CD14-positive monocyte (primary cell): ENCODE data around the gene HSPA6. TPM values are rescaled to one million over a fixed set of nuclear protein-coding genes. Genes with fewer than 3 reads are reported as not detected.
"Not testable (repeated sequence)": the region's sequence is repeated elsewhere in the genome, so short reads cannot be mapped to it uniquely, and the experiment has no call there.

Source experiments
- DNase-seq, 3 donors: peaks; one replicate each; pipeline ENCODE4 v3.0.0-alpha.2; 2011 to 2022
- H2AFZ ChIP-seq: 2 replicates; pipeline ENCODE4 v1.6.0; 2012; ENCODE audit warnings: mild to moderate bottlenecking, low read depth, low read length, inconsistent platforms; ENCODE audit not compliant: insufficient read depth, poor library complexity, severe bottlenecking
- H3K27ac ChIP-seq, 2 donors: 1 replicate in 1 of 2; 2 replicates in 1 of 2; pipeline ENCODE4 v1.5.1; 2012 to 2013; ENCODE audit warnings: low read length in 2 of 2, control low read depth in 1 of 2, inconsistent platforms in 1 of 2, low read depth in 1 of 2, mild to moderate bottlenecking in 1 of 2
- H3K27me3 ChIP-seq, 2 donors: one replicate each; pipeline versions ENCODE4 v1.6.0 to v1.6.1; 2011 to 2013; ENCODE audit warnings: low read length in 2 of 2; ENCODE audit not compliant: control insufficient read depth in 2 of 2, insufficient read depth in 2 of 2
- H3K36me3 ChIP-seq, 2 donors: replicated peaks in 1 of 2; 1 replicate in 1 of 2; 2 replicates in 1 of 2; pipeline versions ENCODE4 v1.5.1 to v1.6.1; 2012 to 2013; ENCODE audit warnings: low read length in 2 of 2, control low read depth in 1 of 2, inconsistent platforms in 1 of 2, mild to moderate bottlenecking in 1 of 2; ENCODE audit not compliant: insufficient read depth in 2 of 2, control insufficient read depth in 1 of 2
- H3K4me1 ChIP-seq, 2 donors: 1 replicate in 1 of 2; 2 replicates in 1 of 2; pipeline versions ENCODE4 v1.5.1 to v1.6.1; 2012 to 2013; ENCODE audit warnings: low read length in 2 of 2, control low read depth in 1 of 2, inconsistent platforms in 1 of 2, mild to moderate bottlenecking in 1 of 2, moderate library complexity in 1 of 2; ENCODE audit not compliant: insufficient read depth in 2 of 2, control insufficient read depth in 1 of 2
- H3K4me2 ChIP-seq: replicated peaks from 2 replicates; pipeline ENCODE3; 2012; ENCODE audit warnings: low read length, moderate library complexity, mild to moderate bottlenecking; ENCODE audit not compliant: poor library complexity, severe bottlenecking; ENCODE audit errors: extremely low read depth
- H3K4me3 ChIP-seq, 3 experiments: fragments of 200-600 bp in 1 of 3; sonication (generic) in 1 of 3; replicated peaks in 1 of 3; 1 replicate in 2 of 3; 2 replicates in 1 of 3; pipeline ENCODE4 v1.5.1; 2011 to 2013; ENCODE audit warnings: low read length in 3 of 3, mild to moderate bottlenecking in 3 of 3, control low read depth in 2 of 3, low read depth in 2 of 3, inconsistent platforms in 1 of 3, moderate library complexity in 1 of 3
- H3K79me2 ChIP-seq: 2 replicates; pipeline ENCODE4 v1.6.0; 2012; ENCODE audit warnings: mild to moderate bottlenecking, control low read depth, inconsistent platforms, low read length, moderate library complexity; ENCODE audit not compliant: insufficient read depth
- H3K9ac ChIP-seq: 2 replicates; pipeline ENCODE4 v1.6.0; 2017; ENCODE audit warnings: low read length, mild to moderate bottlenecking; ENCODE audit not compliant: insufficient read depth, poor library complexity, severe bottlenecking
- H3K9me3 ChIP-seq, 2 donors: replicated peaks in 1 of 2; 1 replicate in 1 of 2; 2 replicates in 1 of 2; pipeline versions ENCODE4 v1.5.1 to v1.6.1; 2012 to 2013; ENCODE audit warnings: low read length in 2 of 2, control low read depth in 1 of 2; ENCODE audit not compliant: control insufficient read depth in 1 of 2, insufficient read depth in 1 of 2
- H4K20me1 ChIP-seq: 2 replicates; pipeline ENCODE4 v1.6.0; 2012; ENCODE audit warnings: mild to moderate bottlenecking, low read length, control low read depth, moderate library complexity; ENCODE audit not compliant: insufficient read depth
- H3K27ac Mint-ChIP-seq, 7 donors: one replicate each; pipeline ENCODE4 v1.8.0; 2020; ENCODE audit warnings: mild to moderate bottlenecking in 7 of 7, mixed read lengths in 7 of 7, moderate library complexity in 6 of 7, inconsistent platforms in 2 of 7
- H3K27me3 Mint-ChIP-seq, 3 donors: one replicate each; pipeline ENCODE4 v1.8.0; 2021 to 2022; ENCODE audit warnings: low read depth in 3 of 3, mild to moderate bottlenecking in 3 of 3, mixed read lengths in 3 of 3, moderate library complexity in 3 of 3, inconsistent platforms in 1 of 3
- H3K36me3 Mint-ChIP-seq, 2 donors: one replicate each; pipeline ENCODE4 v1.8.0; 2020; ENCODE audit warnings: mixed read lengths in 2 of 2, inconsistent platforms in 1 of 2, mild to moderate bottlenecking in 1 of 2
- H3K4me1 Mint-ChIP-seq: one replicate; pipeline ENCODE4 v1.8.0; 2020; ENCODE audit warnings: mild to moderate bottlenecking, mixed read lengths
- H3K4me3 Mint-ChIP-seq, 2 donors: one replicate each; pipeline ENCODE4 v1.8.0; 2020; ENCODE audit warnings: mild to moderate bottlenecking in 2 of 2, mixed read lengths in 2 of 2, moderate library complexity in 1 of 2
- H3K9me3 Mint-ChIP-seq, 7 donors: one replicate each; pipeline ENCODE4 v1.8.0; 2020 to 2022; ENCODE audit warnings: mixed read lengths in 7 of 7, mild to moderate bottlenecking in 6 of 7, moderate library complexity in 6 of 7, inconsistent platforms in 2 of 7
- WGBS: methylation state at CpG from one replicate; pipeline ENCODE4 v1.1.5; 2013; ENCODE audit warnings: missing lambda C conversion rate; ENCODE audit not compliant: insufficient coverage; 5-methylcytosine and 5-hydroxymethylcytosine counted together
- intact Hi-C, 2 donors: fragments of 100-400 bp; cut with micrococcal nuclease; formaldehyde crosslinking; loops; one replicate each; pipeline versions ENCODE4 v1.15.0 to v1.15.1; 2023
- polyA plus RNA-seq, 3 donors: library from polyadenylated mRNA; depleted of rRNA in 1 of 3; unstranded in 2 of 3; stranded (reverse) in 1 of 3; fragments of 300-500 nt in 2 of 3; fragments of >200 nt in 1 of 3; fragmentation: Illumina TruSeq in 2 of 3; gene quantifications; 1 replicate in 2 of 3; 2 replicates in 1 of 3; pipeline ENCODE4 v1.2.3, GENCODE V29; 2012 to 2021

Gene HSPA6
- polyA plus RNA-seq, 3 donors: 3.4 to 37.5 (median 19.3) TPM

GRCh38 chr1:161523041-161523816 lies 1.1 kb upstream of the HSPA6 start:
- H3K27me3 ChIP-seq, H3K27me3 Mint-ChIP-seq, H3K79me2 ChIP-seq, DNase-seq, intact Hi-C loops, H3K9me3 Mint-ChIP-seq, H3K9me3 ChIP-seq, H3K9ac ChIP-seq, H2AFZ ChIP-seq: not testable (repeated sequence)
- WGBS: 84% methylated on average over 9 of the region's 20 CpGs
- peak overlapping the region; percentile 76 for H3K4me2 ChIP-seq
- Mint-ChIP-seq H3K4me1 (peaks cover 42% of the 10 kb centered on the region), H3K27ac (peak overlapping the region in 6 of 7 donors; percentile 0 to 89 (median 82)), H3K4me3 (peak overlapping the region; percentile 86 to 89), H3K36me3 (peaks cover 58 to 71% of the 10 kb centered on the region in 2 donors)
- peak overlapping the region in 2 of 3 experiments; percentile 68 to 90 for H3K4me3 ChIP-seq
- H3K4me1 ChIP-seq: peaks cover 22 to 34% of the 10 kb centered on the region in 2 donors
- H3K27ac ChIP-seq: peak overlapping the region in 1 of 2 donors; percentile 74
- H3K36me3 ChIP-seq: peaks cover 36 to 51% of the 10 kb centered on the region in 2 donors
- H4K20me1 ChIP-seq: peaks cover 17% of the 10 kb centered on the region

DNA sequence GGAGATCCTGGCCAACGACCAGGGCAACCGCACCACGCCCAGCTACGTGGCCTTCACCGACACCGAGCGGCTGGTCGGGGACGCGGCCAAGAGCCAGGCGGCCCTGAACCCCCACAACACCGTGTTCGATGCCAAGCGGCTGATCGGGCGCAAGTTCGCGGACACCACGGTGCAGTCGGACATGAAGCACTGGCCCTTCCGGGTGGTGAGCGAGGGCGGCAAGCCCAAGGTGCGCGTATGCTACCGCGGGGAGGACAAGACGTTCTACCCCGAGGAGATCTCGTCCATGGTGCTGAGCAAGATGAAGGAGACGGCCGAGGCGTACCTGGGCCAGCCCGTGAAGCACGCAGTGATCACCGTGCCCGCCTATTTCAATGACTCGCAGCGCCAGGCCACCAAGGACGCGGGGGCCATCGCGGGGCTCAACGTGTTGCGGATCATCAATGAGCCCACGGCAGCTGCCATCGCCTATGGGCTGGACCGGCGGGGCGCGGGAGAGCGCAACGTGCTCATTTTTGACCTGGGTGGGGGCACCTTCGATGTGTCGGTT lies 477 bp downstream of the HSPA6 start:
- intact Hi-C loops, H3K27me3 ChIP-seq, H3K9me3 ChIP-seq, H3K27me3 Mint-ChIP-seq, DNase-seq, H3K9me3 Mint-ChIP-seq, H3K79me2 ChIP-seq: not testable (repeated sequence)
- Histone ChIP-seq H3K4me2 (peak overlapping the region; percentile 55), H3K36me3 (peaks cover 25 to 35% of the 10 kb centered on the region in 2 donors), H3K4me3 (peak overlapping the region; percentile 61 to 90 (median 68)), H3K27ac (peak overlapping the region; percentile 23 to 53), H4K20me1 (peaks cover 10% of the 10 kb centered on the region), H3K9ac (peak overlapping the region; percentile 36), H2AFZ (peak overlapping the region; percentile 56), H3K4me1 (peaks cover 32 to 46% of the 10 kb centered on the region in 2 donors)
- Mint-ChIP-seq H3K4me1 (peaks cover 55% of the 10 kb centered on the region), H3K36me3 (peaks cover 44 to 55% of the 10 kb centered on the region in 2 donors), H3K27ac (peak overlapping the region; percentile 46 to 86 (median 77)), H3K4me3 (peak overlapping the region; percentile 86 to 90)
- WGBS: 3% methylated on average over 19 of the region's 55 CpGs

DNA sequence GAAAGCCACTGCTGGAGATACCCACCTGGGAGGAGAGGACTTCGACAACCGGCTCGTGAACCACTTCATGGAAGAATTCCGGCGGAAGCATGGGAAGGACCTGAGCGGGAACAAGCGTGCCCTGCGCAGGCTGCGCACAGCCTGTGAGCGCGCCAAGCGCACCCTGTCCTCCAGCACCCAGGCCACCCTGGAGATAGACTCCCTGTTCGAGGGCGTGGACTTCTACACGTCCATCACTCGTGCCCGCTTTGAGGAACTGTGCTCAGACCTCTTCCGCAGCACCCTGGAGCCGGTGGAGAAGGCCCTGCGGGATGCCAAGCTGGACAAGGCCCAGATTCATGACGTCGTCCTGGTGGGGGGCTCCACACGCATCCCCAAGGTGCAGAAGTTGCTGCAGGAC lies 981 bp downstream of the HSPA6 start:
- H3K9ac ChIP-seq, H3K9me3 ChIP-seq, H3K9me3 Mint-ChIP-seq, H3K79me2 ChIP-seq, H3K27me3 Mint-ChIP-seq, H3K27me3 ChIP-seq, intact Hi-C loops: not testable (repeated sequence)
- peaks cover 40 to 50% of the 10 kb centered on the region in 2 donors for H3K36me3 Mint-ChIP-seq
- peak overlapping the region; percentile 55 for H3K4me2 ChIP-seq
- H4K20me1 ChIP-seq: peaks cover 10% of the 10 kb centered on the region
- 20% methylated on average over 14 of the region's 23 CpGs for whole genome bisulfite sequencing
- peak overlapping the region; percentile 23 to 53 for H3K27ac ChIP-seq
- peak; percentile 44 to 67 (median 56) for DNase-seq
- H2AFZ ChIP-seq: peak overlapping the region; percentile 56
- peak overlapping the region; percentile 61 to 90 (median 68) for H3K4me3 ChIP-seq
- H3K4me3 Mint-ChIP-seq: peak overlapping the region; percentile 86 to 90
- peak overlapping the region in 6 of 7 donors; percentile 46 to 87 (median 78) for H3K27ac Mint-ChIP-seq
- peaks cover 21 to 30% of the 10 kb centered on the region in 2 donors for H3K36me3 ChIP-seq
- H3K4me1 ChIP-seq: peaks cover 35 to 49% of the 10 kb centered on the region in 2 donors
- peaks cover 60% of the 10 kb centered on the region for H3K4me1 Mint-ChIP-seq

DNA sequence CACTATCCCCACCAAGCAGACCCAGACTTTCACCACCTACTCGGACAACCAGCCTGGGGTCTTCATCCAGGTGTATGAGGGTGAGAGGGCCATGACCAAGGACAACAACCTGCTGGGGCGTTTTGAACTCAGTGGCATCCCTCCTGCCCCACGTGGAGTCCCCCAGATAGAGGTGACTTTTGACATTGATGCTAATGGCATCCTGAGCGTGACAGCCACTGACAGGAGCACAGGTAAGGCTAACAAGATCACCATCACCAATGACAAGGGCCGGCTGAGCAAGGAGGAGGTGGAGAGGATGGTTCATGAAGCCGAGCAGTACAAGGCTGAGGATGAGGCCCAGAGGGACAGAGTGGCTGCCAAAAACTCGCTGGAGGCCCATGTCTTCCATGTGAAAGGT lies 1.6 kb downstream of the HSPA6 start:
- peaks cover 18 to 24% of the 10 kb centered on the region in 2 donors for H3K36me3 ChIP-seq
- peaks cover 35 to 44% of the 10 kb centered on the region in 2 donors for H3K36me3 Mint-ChIP-seq
- intact Hi-C loops, H3K9me3 Mint-ChIP-seq, H3K27me3 ChIP-seq, H3K27ac ChIP-seq, H2AFZ ChIP-seq, DNase-seq, H3K9me3 ChIP-seq, H3K9ac ChIP-seq, H3K79me2 ChIP-seq, H3K27me3 Mint-ChIP-seq: not testable (repeated sequence)
- H3K4me1 ChIP-seq: peaks cover 39 to 54% of the 10 kb centered on the region in 2 donors
- peak overlapping the region in 2 of 7 donors; percentile 17 to 87 for H3K27ac Mint-ChIP-seq
- peak overlapping the region; percentile 65 to 79 for H3K4me3 Mint-ChIP-seq
- 84% methylated on average over 4 of the region's 7 CpGs for WGBS
- H3K4me3 ChIP-seq: peak overlapping the region; percentile 4 to 90 (median 68)
- peak overlapping the region; percentile 42 for H3K4me2 ChIP-seq
- peaks cover 57% of the 10 kb centered on the region for H3K4me1 Mint-ChIP-seq
- peaks cover 10% of the 10 kb centered on the region for H4K20me1 ChIP-seq
